Lung (tissue), 12 donors: ENCODE measurements around the gene CCNYL1. TPM values are rescaled to one million over a fixed set of nuclear protein-coding genes. Genes with fewer than 3 reads are reported as not detected.

Source experiments
- ATAC-seq: fragments of 200-7000 bp; cut with Tn5 transposase; one replicate; pipeline ENCODE4 v1.9.1; 2020; ENCODE audit warnings: moderate number of reproducible peaks; ENCODE audit not compliant: insufficient read depth, low FRiP score
- DNase-seq, 3 donors: peaks; one replicate each; pipeline ENCODE4 v3.0.0-alpha.2; 2013 to 2017
- H3K27ac ChIP-seq, 2 donors: one replicate each; pipeline ENCODE4 v1.5.1; 2013; ENCODE audit warnings: mild to moderate bottlenecking in 2 of 2, moderate library complexity in 2 of 2, control low read depth in 1 of 2, inconsistent platforms in 1 of 2, low read depth in 1 of 2, low read length in 1 of 2
- H3K27me3 ChIP-seq, 3 donors: one replicate each; pipeline ENCODE4 v1.5.1; 2013; ENCODE audit warnings: low read length in 2 of 3; ENCODE audit not compliant: control insufficient read depth in 3 of 3, insufficient read depth in 3 of 3
- H3K36me3 ChIP-seq, 4 donors: one replicate each; pipeline ENCODE4 v1.5.1; 2013; ENCODE audit warnings: low read length in 4 of 4, mild to moderate bottlenecking in 1 of 4, moderate library complexity in 1 of 4; ENCODE audit not compliant: control insufficient read depth in 4 of 4, insufficient read depth in 4 of 4
- H3K4me1 ChIP-seq, 5 donors: one replicate each; pipeline ENCODE4 v1.5.1; 2013; ENCODE audit warnings: low read length in 5 of 5, mild to moderate bottlenecking in 2 of 5, moderate library complexity in 1 of 5; ENCODE audit not compliant: control insufficient read depth in 5 of 5, insufficient read depth in 5 of 5
- H3K4me3 ChIP-seq: one replicate; pipeline ENCODE4 v1.5.1; 2013; ENCODE audit warnings: mild to moderate bottlenecking, control low read depth, moderate library complexity
- H3K9ac ChIP-seq, 2 donors: one replicate each; pipeline ENCODE4 v1.5.1; 2013; ENCODE audit warnings: low read length in 2 of 2, control low read depth in 1 of 2; ENCODE audit not compliant: insufficient read depth in 1 of 2
- H3K9me3 ChIP-seq, 4 donors: one replicate each; pipeline ENCODE4 v1.5.1; 2013; ENCODE audit warnings: low read length in 3 of 4, mild to moderate bottlenecking in 1 of 4, moderate library complexity in 1 of 4; ENCODE audit not compliant: control insufficient read depth in 4 of 4, insufficient read depth in 3 of 4
- WGBS, 2 donors: extraction: QIAGEN DNeasy Blood & Tissue Kit; methylation state at CpG; one replicate each; pipeline ENCODE4 v1.1.7; 2013; 5-methylcytosine and 5-hydroxymethylcytosine counted together
- polyA plus RNA-seq, 2 donors: library from polyadenylated mRNA; stranded (reverse); fragments of 200-250 nt; gene quantifications; one replicate each; pipeline ENCODE4 v1.2.1, GENCODE V29; 2013
- total RNA-seq, 2 donors: library from RNA; depleted of rRNA in 1 of 2; stranded (reverse); fragments of >200 nt in 1 of 2; gene quantifications; one replicate each; pipeline ENCODE4 v1.2.1, GENCODE V29; 2014 to 2021
- TF ChIP-seq, protein P1 (sequence below): IDR thresholded peaks from 2 replicates; pipeline ENCODE4 v1.5.1; 2012; ENCODE audit warnings: mild to moderate bottlenecking; ENCODE audit errors: control extremely low read depth, extremely low read depth
- donor health status: control.
- donor health status: control.
- donor health status: Bipolar disorder and iron deficiency.
- donor health status: healthy.
- donor health status: DM: yes; HTN: yes; CAD: no.

The CCNYL1 gene
- total and polyA plus RNA-seq, 4 donors = 11.1 to 25.1 (median 12.7) TPM

DNA sequence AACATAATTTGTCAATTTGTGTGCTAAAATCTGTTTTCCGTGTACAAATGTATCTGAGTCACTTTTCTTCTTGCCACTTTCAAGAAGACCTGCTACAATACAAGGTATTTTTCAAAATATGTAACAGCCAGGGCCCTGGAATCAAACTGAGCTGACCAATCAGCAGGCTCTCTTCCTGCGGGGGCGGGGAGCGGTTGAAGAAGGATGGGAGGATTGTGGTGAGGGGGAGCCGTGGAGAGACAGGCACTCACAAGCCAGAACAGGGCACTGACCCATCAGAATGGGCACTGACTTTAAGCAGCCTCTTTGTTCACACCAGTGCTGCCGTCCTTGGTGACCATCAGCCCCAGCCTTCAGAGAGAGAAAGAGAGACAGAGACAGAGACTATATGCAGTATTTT, 40.6 kb upstream of the CCNYL1 start:
- DNase-seq (no peak), ATAC-seq (no peak)
- Histone ChIP-seq H3K27ac (no peak overlapping the region), H3K9me3 (no peaks in the 10 kb centered on the region), H3K4me1 (no peaks in the 10 kb centered on the region), H3K4me3 (no peak overlapping the region), H3K9ac (no peak overlapping the region), H3K27me3 (no peaks in the 10 kb centered on the region), H3K36me3 (no peaks in the 10 kb centered on the region)
- WGBS, 2 donors = 72 to 87% methylated on average over 6 of the region's 6 CpGs
- TF ChIP-seq, protein P1, sequence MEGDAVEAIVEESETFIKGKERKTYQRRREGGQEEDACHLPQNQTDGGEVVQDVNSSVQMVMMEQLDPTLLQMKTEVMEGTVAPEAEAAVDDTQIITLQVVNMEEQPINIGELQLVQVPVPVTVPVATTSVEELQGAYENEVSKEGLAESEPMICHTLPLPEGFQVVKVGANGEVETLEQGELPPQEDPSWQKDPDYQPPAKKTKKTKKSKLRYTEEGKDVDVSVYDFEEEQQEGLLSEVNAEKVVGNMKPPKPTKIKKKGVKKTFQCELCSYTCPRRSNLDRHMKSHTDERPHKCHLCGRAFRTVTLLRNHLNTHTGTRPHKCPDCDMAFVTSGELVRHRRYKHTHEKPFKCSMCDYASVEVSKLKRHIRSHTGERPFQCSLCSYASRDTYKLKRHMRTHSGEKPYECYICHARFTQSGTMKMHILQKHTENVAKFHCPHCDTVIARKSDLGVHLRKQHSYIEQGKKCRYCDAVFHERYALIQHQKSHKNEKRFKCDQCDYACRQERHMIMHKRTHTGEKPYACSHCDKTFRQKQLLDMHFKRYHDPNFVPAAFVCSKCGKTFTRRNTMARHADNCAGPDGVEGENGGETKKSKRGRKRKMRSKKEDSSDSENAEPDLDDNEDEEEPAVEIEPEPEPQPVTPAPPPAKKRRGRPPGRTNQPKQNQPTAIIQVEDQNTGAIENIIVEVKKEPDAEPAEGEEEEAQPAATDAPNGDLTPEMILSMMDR = no peak

DNA sequence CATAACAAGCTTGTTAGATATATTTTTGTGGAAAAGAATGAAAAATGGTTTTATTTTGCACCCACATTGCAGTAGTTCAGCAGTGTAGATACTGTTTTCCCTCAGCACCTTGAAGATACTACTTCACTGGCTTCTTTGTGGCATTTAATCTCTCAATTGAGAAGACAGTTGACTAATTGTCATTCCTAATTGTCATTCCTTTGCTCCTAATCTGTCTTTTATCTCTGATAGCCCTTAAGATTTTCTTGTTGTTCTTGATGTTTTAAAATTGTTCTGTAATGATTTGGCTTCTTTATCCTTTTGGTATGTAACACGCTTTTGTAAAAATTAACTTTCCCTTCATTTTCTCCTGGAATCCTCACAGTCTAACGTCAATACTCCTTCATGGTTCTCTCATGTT, 38.0 kb upstream of the CCNYL1 start:
- TF ChIP-seq, protein P1 = no peak
- Histone ChIP-seq H3K27ac (no peak overlapping the region), H3K4me1 (no peaks in the 10 kb centered on the region), H3K9ac (no peak overlapping the region), H3K4me3 (no peak overlapping the region), H3K36me3 (no peaks in the 10 kb centered on the region), H3K9me3 (no peaks in the 10 kb centered on the region), H3K27me3 (no peaks in the 10 kb centered on the region)
- DNase-seq (no peak), ATAC-seq (no peak)
- 86 to 89% methylated on average over 2 of the region's 2 CpGs for WGBS, 2 donors

DNA sequence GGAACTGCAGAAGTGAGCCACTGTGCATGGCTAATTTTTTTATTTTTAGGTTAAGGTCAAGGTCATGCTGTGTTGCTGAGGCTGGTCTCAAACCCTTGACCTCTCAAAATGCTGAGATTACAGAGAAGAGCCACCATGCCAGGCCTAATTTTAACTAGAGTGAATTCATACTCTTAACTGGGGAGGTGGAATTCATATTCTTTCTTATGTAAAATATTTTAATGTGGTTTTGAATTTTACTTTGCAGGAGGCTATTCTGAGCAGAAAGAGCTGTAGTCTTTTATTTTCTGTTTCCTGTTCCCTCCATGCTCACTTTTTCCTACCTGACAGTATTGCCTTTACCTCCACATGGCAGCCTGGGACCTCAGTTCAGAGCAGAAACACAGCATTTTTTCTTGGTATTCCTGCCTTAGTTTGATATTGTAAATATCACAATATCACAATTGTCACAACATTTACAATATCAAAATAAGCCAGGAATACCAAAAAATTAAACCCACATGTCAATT, 37.1 kb upstream of the CCNYL1 start:
- no peak overlapping the region for H3K4me3 ChIP-seq
- DNase-seq (no peak), ATAC-seq (no peak)
- TF ChIP-seq, protein P1 = no peak
- H3K9me3 ChIP-seq = no peaks in the 10 kb centered on the region
- H3K4me1 ChIP-seq = no peaks in the 10 kb centered on the region
- H3K27ac ChIP-seq = no peak overlapping the region
- H3K9ac ChIP-seq = no peak overlapping the region
- no peaks in the 10 kb centered on the region for H3K27me3 ChIP-seq
- H3K36me3 ChIP-seq = no peaks in the 10 kb centered on the region

DNA sequence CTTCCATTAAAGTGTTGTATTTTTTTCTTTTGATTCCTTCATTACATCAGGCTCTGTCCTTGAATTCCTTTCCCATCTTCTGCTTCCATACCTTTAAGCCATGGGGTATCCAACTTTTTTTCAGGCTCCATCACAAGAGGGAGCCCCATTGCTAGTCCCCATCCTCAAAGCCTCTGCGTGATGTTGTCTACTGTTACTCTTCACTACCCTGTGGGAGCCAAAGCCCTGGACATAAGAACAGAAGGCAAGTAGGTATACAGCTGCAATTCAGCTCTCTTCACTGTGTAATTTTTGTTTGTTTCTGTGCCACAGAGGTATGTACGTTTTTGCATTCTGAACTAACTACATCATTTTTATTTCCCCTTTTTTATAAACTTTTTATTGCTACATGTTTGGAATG, 36.6 kb upstream of the CCNYL1 start:
- H3K4me1 ChIP-seq = no peaks in the 10 kb centered on the region
- H3K9ac ChIP-seq = no peak overlapping the region
- DNase-seq = no peak
- TF ChIP-seq, protein P1 = no peak
- no peaks in the 10 kb centered on the region for H3K9me3 ChIP-seq
- H3K4me3 ChIP-seq = no peak overlapping the region
- no peaks in the 10 kb centered on the region for H3K36me3 ChIP-seq
- H3K27me3 ChIP-seq = no peaks in the 10 kb centered on the region
- no peak for ATAC-seq
- H3K27ac ChIP-seq = no peak overlapping the region
- 73 to 75% methylated on average over 2 of the region's 2 CpGs for WGBS, 2 donors
